DMS 273 treated with DMSO at 0.1 percent for 48 hours (cell line): ENCODE results near the gene COG7.
"Not testable (repeated sequence)": the region's sequence is repeated elsewhere in the genome, so short reads cannot be mapped to it uniquely, and the experiment has no call there.

Experiments
- DNase-seq: peaks from one replicate; lab custom pipeline; 2025; lab: John Stamatoyannopoulos, UW

COG7 gene

GRCh38 chr16:23384878-23385277 is 68.1 kb downstream of the COG7 start:
- DNase-seq: no peak

- DNase-seq: no peak
These were observed 69.1 kb downstream of the COG7 start for GRCh38 chr16:23383881-23384280.

- DNase-seq: no peak
These were observed 70.7 kb downstream of the COG7 start for GRCh38 chr16:23382279-23382678.

GRCh38 chr16:23381702-23382101 is 71.3 kb downstream of the COG7 start:
- DNase-seq: not testable (repeated sequence)

GRCh38 chr16:23380501-23380951 is 72.5 kb downstream of the COG7 start:
- no peak for DNase-seq

- no peak for DNase-seq
These were observed 73.3 kb downstream of the COG7 start for GRCh38 chr16:23379707-23380106.

- DNase-seq: no peak
These were observed 74.1 kb downstream of the COG7 start for GRCh38 chr16:23378921-23379320.

- no peak for DNase-seq
These were observed 74.7 kb downstream of the COG7 start for GRCh38 chr16:23378256-23378655.

GRCh38 chr16:23377071-23377931 is 75.7 kb downstream of the COG7 start:
- no peak for DNase-seq

- DNase-seq: no peak
These were observed 77.3 kb downstream of the COG7 start for GRCh38 chr16:23375643-23376042.

GRCh38 chr16:23374721-23375510 is 78.1 kb downstream of the COG7 start:
- no peak for DNase-seq

- DNase-seq: no peak
These were observed 79.4 kb downstream of the COG7 start for GRCh38 chr16:23373436-23374219.

- no peak for DNase-seq
These were observed 81.6 kb downstream of the COG7 start for GRCh38 chr16:23371368-23371767.

- no peak for DNase-seq
These were observed 83.6 kb downstream of the COG7 start for GRCh38 chr16:23369416-23369815.

GRCh38 chr16:23368469-23368868 is 84.5 kb downstream of the COG7 start:
- no peak for DNase-seq

GRCh38 chr16:23367988-23368387 is 85.0 kb downstream of the COG7 start:
- DNase-seq: no peak

GRCh38 chr16:23367564-23367963 is 85.4 kb downstream of the COG7 start:
- no peak for DNase-seq

GRCh38 chr16:23366341-23366740 is 86.6 kb downstream of the COG7 start:
- not testable (repeated sequence) for DNase-seq

- no peak for DNase-seq
These were observed 87.3 kb downstream of the COG7 start for GRCh38 chr16:23365602-23366240.

- DNase-seq: no peak
These were observed 90.3 kb downstream of the COG7 start for GRCh38 chr16:23362460-23363317.
